CD4-positive, alpha-beta T cell treated with Interleukin-4 for 1 hour (primary cell): ENCODE results near the gene MYG1.
A peak's percentile ranks its signal among the peaks of the same experiment; 100 is the strongest.
"Not testable (repeated sequence)": the region's sequence is repeated elsewhere in the genome, so short reads cannot be mapped to it uniquely, and the experiment has no call there.

ENCODE experiments used
- DNase-seq, 2 donors: peaks; one replicate each; pipeline ENCODE4 v3.0.0-alpha.2; 2020 to 2022

The MYG1 gene

GRCh38 chr12:53287741-53288216, 11.7 kb upstream of the MYG1 start:
- peak; percentile 80 to 81 for DNase-seq

GRCh38 chr12:53288322-53288721, 11.2 kb upstream of the MYG1 start:
- DNase-seq: no peak

DNA sequence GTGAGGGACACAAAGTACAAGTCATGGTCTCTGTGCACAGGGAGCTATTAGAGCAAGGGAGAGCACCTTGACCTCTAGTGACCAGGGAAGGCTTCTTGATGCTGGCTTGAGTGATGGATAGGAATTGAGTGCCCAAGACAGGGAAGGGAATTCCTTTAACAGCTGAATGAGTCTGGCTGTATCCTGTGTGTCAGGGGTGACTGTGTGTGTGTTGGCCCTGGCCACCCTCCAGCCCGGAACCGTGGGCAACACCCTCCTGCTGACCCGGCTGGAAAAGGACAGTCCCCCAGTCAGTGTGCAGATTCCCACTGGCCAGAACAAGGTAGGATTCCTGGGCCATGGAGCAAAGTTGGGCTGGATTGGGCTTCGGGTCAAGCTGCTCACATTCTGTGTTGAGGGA, 9.6 kb upstream of the MYG1 start:
- no peak for DNase-seq

DNA sequence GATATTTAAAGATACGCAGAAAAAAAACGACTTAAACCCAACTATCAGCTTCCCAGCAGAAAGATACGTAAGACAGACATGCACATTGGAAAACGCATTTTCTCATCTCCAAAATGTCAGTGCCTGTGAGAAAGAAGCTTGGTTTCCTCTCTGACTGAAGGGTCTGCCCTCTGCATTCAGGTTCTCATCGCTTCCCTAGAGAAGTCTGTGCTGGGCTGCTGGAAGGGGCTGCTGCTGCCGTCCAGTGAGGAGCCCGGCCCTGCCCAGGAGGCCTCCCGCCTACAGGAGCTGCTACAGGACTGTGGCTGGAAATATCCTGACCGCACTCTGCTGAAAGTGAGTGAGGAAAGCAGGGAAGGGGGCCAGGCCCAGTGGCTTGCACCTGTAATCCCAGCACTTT, 8.8 kb upstream of the MYG1 start:
- no peak for DNase-seq

- DNase-seq: no peak
These were observed 7.1 kb upstream of the MYG1 start for GRCh38 chr12:53292426-53292825.

- DNase-seq: peak; percentile 92 to 93
These were observed 4.2 kb upstream of the MYG1 start, which contains the start of gene PFDN5 for GRCh38 chr12:53295070-53295890. Gene PFDN5 (plus strand): TSS chr12:53295542. CDS start chr12:53295568, 26 bp downstream.

DNA sequence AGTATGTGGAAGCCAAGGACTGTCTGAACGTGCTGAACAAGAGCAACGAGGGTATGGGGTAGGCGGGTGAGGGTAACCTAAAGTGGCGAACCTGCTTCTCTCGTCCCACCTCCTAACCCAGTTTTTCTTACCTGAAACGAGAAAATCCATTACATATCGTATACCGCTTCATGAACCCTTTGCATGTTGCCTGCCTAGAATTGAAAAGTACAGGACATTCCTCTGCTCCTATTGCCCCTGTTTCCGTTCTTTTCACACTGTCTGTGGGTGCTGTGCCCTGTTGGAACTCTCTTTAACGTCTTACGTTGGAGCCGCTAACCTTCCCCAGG, 3.6 kb upstream of the MYG1 start:
- no peak for DNase-seq

GRCh38 chr12:53297106-53297505, 2.4 kb upstream of the MYG1 start:
- not testable (repeated sequence) for DNase-seq

GRCh38 chr12:53298164-53298563, 1.3 kb upstream of the MYG1 start:
- DNase-seq: peak in 1 of 2 donors; percentile 21

- DNase-seq: peak; percentile 48 to 60
These were observed 418 bp upstream of the MYG1 start for GRCh38 chr12:53299101-53299453.

DNA sequence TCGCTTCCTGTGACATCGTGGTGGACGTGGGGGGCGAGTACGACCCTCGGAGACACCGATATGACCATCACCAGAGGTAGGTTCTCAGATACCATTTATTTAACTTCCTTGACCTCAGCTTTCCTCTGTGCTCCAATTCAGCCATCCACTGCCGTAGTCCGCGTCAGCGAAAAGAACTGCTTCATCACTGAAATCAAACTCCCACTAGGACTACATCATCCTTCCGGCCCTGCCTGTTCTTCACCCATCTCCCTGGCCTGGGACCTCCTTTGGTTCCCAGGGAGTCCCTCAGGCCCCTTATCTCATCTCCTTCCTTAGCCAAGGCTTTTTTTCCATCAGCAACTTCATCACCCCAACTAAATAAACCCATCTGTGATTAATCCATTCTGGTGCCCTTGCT, 692 bp downstream of the MYG1 start:
- no peak for DNase-seq

GRCh38 chr12:53302903-53303302, 3.4 kb downstream of the MYG1 start:
- DNase-seq: no peak

GRCh38 chr12:53306826-53307225, 7.3 kb downstream of the MYG1 start:
- DNase-seq: no peak

- no peak for DNase-seq
These were observed 8.8 kb downstream of the MYG1 start for GRCh38 chr12:53308276-53308675.

GRCh38 chr12:53313996-53314395, 14.5 kb downstream of the MYG1 start:
- no peak for DNase-seq

- no peak for DNase-seq
These were observed 21.1 kb downstream of the MYG1 start for GRCh38 chr12:53320352-53321195.

DNA sequence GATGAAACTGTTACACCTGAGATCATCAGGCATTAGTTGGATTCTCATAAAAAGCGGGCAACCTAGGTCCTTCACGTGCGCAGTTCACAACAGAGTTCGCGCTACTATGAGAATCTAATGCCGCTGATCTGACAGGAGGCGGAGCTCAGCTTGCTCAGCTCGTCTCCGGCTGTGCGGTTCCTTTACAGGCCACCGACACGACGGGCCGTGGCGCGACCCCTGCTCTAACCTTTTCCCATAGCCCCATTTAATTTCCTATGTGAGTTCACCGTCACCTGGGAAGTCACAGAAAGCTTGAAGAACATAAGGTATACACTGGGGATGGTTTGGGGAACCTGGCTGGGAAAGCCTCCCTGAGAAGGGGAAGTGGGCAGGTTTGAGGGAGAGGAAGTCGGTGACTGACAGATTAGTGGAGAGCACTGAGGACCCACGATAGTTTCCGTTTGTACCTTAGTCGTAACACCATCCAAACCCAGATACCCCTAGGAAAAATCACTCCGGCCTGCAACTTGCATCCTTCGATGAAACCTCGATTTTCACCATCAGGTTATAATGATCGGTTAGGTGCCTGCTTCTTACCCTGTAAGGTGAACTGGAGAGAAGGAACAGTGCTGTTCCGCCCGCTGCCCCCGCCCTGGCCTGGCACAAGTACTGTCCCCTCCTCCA, 24.8 kb downstream of the MYG1 start:
- DNase-seq: peak; percentile 50 to 60

DNA sequence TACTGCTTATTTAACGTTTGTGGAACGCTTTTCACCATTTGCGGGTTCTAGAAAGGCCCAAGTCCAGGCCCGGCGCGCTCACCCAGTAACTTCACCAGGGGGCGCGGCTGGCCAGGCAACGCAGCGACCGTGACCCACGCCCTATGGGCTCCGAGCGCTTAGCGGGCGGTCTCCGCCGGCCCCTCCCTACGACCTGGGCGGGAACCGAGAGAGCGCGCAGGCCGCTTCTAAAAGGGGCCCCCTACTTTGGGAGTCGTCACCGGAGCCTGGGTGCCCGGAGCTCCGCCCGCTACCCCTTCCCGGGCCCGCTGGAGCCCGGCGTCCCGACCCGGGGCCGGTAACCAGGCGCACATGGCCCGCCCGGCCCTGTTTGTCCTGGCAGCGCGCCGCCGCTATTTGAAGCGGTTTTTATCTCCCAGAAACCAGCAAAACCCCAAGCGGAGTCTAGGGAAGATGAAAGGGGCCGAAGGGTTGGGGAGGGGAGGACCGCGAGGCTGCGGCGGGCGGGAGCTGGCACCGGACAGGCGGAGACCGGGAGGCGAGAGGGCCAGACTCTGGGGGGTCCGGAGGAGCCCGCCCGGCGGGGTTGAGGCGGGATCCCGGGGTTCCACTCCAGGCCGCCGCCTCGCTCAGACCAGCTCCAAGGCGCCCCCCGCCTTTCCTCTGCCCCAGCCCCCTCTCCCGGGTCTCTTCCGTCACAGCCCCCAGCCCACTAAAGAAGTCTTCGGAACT, 25.4 kb downstream of the MYG1 start:
- peak; percentile 87 for DNase-seq

GRCh38 chr12:53325511-53326061, 26.1 kb downstream of the MYG1 start:
- DNase-seq: peak in 1 of 2 donors; percentile 7

DNA sequence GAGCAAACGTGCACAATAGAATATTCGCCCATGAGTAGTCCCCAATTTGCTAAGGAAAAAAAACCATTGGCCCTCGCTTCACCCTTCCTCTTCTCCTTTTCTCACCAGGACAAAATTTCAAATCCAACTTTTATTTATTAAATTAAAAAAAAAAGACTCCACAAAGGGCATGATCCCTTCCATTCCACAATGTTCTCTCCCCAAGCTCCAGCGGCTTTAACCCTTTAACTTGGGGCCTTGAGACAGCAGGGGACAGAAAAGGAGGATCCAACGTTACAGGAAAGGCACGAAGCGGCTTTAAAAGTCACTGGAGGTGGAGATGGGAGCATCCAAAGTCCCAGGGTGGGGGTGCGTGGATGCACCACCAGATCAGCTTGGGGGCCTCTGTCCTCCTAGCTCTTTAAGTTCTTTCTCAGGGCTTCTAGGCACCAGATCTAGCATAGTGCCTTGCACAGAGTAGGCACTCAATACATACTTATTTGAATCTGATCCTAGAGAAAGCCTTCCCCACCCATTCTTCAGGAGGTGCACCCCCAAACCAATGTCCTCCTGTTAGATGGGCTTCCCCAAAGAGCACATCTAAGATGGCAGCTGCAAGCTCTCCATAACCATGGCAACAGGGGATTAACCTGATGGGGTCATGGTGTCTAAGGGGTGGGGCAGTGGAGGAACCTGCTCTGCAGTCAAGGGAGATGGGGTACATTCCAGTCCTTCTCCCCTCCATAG, 27.1 kb downstream of the MYG1 start:
- DNase-seq: no peak

DNA sequence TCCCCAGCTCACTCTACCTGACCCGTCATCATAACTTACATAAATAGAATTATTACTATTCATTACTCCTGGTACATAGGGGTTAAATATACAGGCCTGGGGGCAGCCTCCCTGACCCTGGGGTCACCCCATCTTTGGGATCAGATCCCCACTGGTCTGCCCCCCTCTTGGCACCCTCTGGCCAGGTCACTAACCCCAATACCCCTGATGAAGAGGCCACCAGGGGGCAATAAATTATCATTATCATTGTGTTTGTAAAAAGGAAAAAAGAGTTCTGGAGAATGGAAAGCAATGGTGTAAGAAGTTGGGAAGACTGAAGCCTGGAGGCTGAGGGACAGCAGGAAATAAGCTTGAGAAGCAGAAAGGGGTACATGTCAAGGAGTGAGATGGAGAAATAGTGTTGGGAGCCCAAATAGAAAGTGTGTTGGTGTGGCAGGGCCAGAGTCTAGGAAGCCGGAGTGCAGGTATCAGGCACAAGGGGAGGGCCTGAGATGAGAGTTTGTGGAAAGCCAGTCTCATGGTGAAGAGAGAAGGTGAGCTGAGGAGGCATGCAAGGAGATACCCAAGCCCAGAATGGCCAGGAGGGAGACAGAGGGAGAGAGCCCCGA, 28.0 kb downstream of the MYG1 start:
- DNase-seq: peak in 1 of 2 donors; percentile 31
